Middle frontal gyrus (tissue), 1 donor: ENCODE results near the gene TLL2.
"Not testable (repeated sequence)": the region's sequence is repeated elsewhere in the genome, so short reads cannot be mapped to it uniquely, and the experiment has no call there.

Source experiments
- DNase-seq: peaks from one replicate; pipeline ENCODE4 v3.0.0-alpha.2; 2015; ENCODE audit warnings: low spot score; ENCODE audit errors: extremely low spot score

TLL2 gene

GRCh38 chr10:96513698-96514561 is at the start of gene TLL2:
Gene TLL2, minus strand, starts transcription at chr10:96513926. Its CDS starts 241 bp downstream, at chr10:96513685.
- peak; percentile 86 for DNase-seq

GRCh38 chr10:96560966-96561887 is 47.5 kb upstream of the TLL2 start:
- no peak for DNase-seq

GRCh38 chr10:96560489-96560888 is 46.8 kb upstream of the TLL2 start:
- no peak for DNase-seq

GRCh38 chr10:96556003-96556402 is 42.3 kb upstream of the TLL2 start:
- DNase-seq: no peak

DNA sequence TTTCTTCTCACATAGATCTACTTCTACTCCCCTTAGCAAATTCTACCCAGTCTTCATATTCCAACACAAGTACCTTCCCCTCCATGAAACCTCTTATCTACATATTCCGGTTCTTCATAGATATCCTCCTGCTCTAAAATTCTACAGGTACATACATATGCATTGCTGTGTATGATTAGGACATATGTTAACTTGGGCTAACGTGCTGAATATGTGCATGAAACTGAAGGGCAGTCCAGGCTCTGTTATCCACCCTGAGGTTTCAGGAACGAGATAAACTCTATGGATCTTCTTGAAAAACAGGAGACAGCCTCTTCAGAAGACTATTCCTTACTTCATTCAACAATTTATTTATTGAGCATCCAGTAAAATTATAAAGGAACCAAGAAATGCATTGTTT is 41.6 kb upstream of the TLL2 start:
- no peak for DNase-seq

- no peak for DNase-seq
Observed at GRCh38 chr10:96548589-96548988, 34.9 kb upstream of the TLL2 start.

- not testable (repeated sequence) for DNase-seq
Observed at GRCh38 chr10:96545558-96545957, 31.8 kb upstream of the TLL2 start.

- DNase-seq: no peak
Observed at GRCh38 chr10:96541921-96542320, 28.2 kb upstream of the TLL2 start.

DNA sequence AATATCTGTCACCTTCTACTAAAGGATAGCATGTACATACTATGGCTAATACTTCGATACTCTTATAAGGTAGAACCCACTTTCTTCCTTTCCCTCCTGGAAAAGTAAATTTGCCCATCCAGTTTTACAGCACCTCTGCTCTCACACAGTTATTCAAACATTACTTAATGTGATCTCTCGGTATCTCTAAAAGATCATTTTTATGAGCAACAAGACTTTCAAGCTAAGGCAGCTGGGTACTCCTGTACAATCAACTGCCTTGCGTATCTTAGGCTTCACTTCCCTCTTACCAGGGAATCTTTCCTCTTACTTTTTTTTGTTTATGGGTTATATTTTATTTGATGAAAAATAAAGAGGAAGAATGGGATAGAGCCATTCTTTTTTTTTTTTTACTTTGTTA is 26.5 kb upstream of the TLL2 start:
- no peak for DNase-seq

GRCh38 chr10:96538683-96539082 is 25.0 kb upstream of the TLL2 start:
- no peak for DNase-seq

GRCh38 chr10:96536129-96536528 is 22.4 kb upstream of the TLL2 start:
- DNase-seq: no peak

DNA sequence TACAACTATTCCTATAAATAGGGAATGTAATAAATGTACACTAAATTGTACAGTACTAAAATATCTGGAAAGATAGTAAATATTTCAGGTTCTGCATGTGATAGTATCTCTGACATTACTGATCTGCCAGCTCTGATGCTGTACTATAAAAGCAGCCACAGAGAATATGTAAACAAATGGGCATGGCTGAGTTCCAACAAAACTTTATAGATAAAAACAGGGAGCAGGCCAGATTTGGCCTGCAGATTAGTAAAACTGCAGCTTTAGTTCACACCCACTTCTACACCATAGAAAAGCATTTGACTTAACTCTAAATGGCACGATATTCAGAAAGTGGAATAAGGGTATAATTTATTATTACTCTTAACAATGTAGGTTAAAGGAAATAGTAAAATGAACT is 18.8 kb upstream of the TLL2 start:
- DNase-seq: no peak

- no peak for DNase-seq
Observed at GRCh38 chr10:96529634-96530279, 16.0 kb upstream of the TLL2 start.

DNA sequence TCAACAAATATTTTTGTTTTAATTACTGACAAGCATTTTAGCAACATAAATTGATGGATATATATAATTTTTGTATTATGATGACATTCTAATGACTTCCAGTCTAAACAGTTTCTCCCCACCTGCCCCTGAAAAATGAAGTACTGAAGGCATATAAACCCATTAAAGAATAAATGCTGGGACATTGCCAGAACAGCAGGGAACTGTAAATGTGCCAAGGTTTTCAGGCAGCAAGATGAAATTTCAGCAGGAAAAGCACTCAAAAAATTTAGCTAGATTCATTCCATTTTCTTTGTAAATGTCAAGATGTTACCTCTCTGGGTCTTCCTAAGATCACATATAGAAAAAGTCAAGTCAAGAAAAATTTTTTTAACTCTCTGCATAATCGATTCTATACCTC is 11.0 kb upstream of the TLL2 start:
- DNase-seq: no peak

GRCh38 chr10:96517284-96517683 is 3.6 kb upstream of the TLL2 start:
- DNase-seq: no peak

DNA sequence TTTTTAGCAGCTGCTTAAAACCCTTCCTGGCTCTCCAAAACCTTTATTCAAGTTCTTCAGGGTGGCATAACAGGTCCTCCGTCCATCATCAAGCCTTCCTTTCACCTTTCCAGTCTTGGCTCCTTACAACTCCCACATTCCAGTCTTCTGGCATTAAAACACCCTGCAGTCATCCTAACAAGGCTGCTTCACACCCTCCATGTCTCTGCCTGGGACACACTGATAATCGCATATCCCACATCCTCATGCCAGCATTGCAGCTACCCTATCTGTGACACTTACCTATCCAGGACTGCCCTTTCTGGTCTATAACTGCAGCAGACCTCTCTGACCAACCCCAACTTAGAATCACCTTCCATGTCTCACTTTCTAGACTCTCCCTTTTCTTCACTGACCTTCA is 2.6 kb upstream of the TLL2 start:
- DNase-seq: no peak

GRCh38 chr10:96513305-96513697 is 425 bp downstream of the TLL2 start:
- no peak for DNase-seq

- DNase-seq: no peak
Observed at GRCh38 chr10:96512524-96513304, 1.0 kb downstream of the TLL2 start.

- no peak for DNase-seq
Observed at GRCh38 chr10:96511044-96511945, 2.4 kb downstream of the TLL2 start.
